C4-2B (cell line): ENCODE measurements around the gene CDC42BPG.

Source experiments
- ZFX ChIP-seq: fragments of 450-650 bp; IDR thresholded peaks from 2 replicates; pipeline ENCODE4 v1.6.1; 2017
- TF ChIP-seq, protein P1 (sequence below): fragments of 450-650 bp; conservative IDR thresholded peaks from 2 replicates; pipeline ENCODE4 v1.5.1; 2017; ENCODE audit warnings: mild to moderate bottlenecking

DNA sequence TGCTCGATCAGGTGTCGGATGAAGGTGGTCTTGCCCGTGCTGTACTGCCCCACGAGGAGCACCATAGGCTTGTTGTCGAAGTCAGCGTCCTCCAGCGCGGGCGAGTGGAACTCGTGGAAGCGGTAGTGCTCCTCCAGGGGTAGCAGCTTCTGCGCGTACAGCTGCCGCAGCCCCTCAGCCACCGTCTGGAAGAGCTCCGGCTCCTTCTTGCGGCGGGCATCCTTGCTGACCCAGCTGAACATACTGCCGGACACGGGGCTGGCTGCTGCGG is 33.7 kb upstream of the CDC42BPG start:
- TF ChIP-seq, protein P1, sequence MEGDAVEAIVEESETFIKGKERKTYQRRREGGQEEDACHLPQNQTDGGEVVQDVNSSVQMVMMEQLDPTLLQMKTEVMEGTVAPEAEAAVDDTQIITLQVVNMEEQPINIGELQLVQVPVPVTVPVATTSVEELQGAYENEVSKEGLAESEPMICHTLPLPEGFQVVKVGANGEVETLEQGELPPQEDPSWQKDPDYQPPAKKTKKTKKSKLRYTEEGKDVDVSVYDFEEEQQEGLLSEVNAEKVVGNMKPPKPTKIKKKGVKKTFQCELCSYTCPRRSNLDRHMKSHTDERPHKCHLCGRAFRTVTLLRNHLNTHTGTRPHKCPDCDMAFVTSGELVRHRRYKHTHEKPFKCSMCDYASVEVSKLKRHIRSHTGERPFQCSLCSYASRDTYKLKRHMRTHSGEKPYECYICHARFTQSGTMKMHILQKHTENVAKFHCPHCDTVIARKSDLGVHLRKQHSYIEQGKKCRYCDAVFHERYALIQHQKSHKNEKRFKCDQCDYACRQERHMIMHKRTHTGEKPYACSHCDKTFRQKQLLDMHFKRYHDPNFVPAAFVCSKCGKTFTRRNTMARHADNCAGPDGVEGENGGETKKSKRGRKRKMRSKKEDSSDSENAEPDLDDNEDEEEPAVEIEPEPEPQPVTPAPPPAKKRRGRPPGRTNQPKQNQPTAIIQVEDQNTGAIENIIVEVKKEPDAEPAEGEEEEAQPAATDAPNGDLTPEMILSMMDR = no peak
- no peak for TF ChIP-seq ZFX
